Gastroesophageal sphincter (tissue), 4 donors: ENCODE results near the gene ARID5B. TPM values are rescaled to one million over a fixed set of nuclear protein-coding genes. Genes with fewer than 3 reads are reported as not detected.
A peak's percentile ranks its signal among the peaks of the same experiment; 100 is the strongest.

ENCODE experiments used
- ATAC-seq: fragments of 150-250 bp; one replicate; pipeline ENCODE4 v1.9.1; 2016; ENCODE audit warnings: mild to moderate bottlenecking, moderate library complexity
- H3K27ac ChIP-seq, 4 donors: fragments of 200-600 bp; sonication (generic) in 3 of 4; 1 replicate in 3 of 4; 2 replicates in 1 of 4; pipeline ENCODE4 v1.5.1; 2016 to 2019
- H3K27me3 ChIP-seq: fragments of 200-600 bp; sonication (generic); one replicate; pipeline ENCODE4 v1.5.1; 2019
- H3K36me3 ChIP-seq, 2 donors: fragments of 200-600 bp; sonication (generic); one replicate each; pipeline ENCODE4 v1.5.1; 2019; ENCODE audit warnings: control low read depth in 1 of 2
- H3K4me1 ChIP-seq, 3 donors: fragments of 200-600 bp; sonication (generic); 1 replicate in 2 of 3; 2 replicates in 1 of 3; pipeline ENCODE4 v1.5.1; 2016 to 2019; ENCODE audit warnings: control low read depth in 2 of 3
- H3K4me3 ChIP-seq, 2 donors: fragments of 200-600 bp; sonication (generic); one replicate each; pipeline ENCODE4 v1.5.1; 2019; ENCODE audit warnings: mild to moderate bottlenecking in 1 of 2, moderate library complexity in 1 of 2
- H3K9me3 ChIP-seq, 3 donors: fragments of 200-600 bp; sonication (generic); one replicate each; pipeline ENCODE4 v1.5.1; 2017 to 2019; ENCODE audit warnings: control low read depth in 2 of 3
- EP300 ChIP-seq: sonication (generic); formaldehyde crosslinking; IDR thresholded peaks from one replicate; pipeline ENCODE4 v1.6.1; 2017; ENCODE audit warnings: antibody characterized with exemption, mild to moderate bottlenecking
- POLR2A ChIP-seq, 2 donors: fragments of 450-650 bp; IDR thresholded peaks; one replicate each; pipeline ENCODE4 v1.6.1; 2017; ENCODE audit warnings: antibody characterized with exemption in 2 of 2, mild to moderate bottlenecking in 2 of 2, moderate library complexity in 1 of 2
- POLR2AphosphoS5 ChIP-seq: sonication (generic); formaldehyde crosslinking; IDR thresholded peaks from one replicate; pipeline ENCODE4 v1.6.1; 2017; ENCODE audit warnings: antibody characterized with exemption
- WGBS, 2 donors: methylation state at CpG; one replicate each; pipeline ENCODE4 v1.1.5; 2018; ENCODE audit warnings: low coverage in 1 of 2; 5-methylcytosine and 5-hydroxymethylcytosine counted together
- total RNA-seq, 4 donors: library from RNA; depleted of rRNA; stranded (reverse); fragments of >200 nt; gene quantifications; one replicate each; pipeline ENCODE4 v1.1.0, GENCODE V29; 2016
- TF ChIP-seq, protein P1 (sequence below), 4 experiments: fragments of 200-600 bp in 2 of 4; fragments of 450-650 bp in 2 of 4; sonication (generic) in 1 of 4; IDR thresholded peaks; one replicate each; pipeline ENCODE4 v1.5.1; 2017 to 2019; ENCODE audit warnings: antibody characterized with exemption in 4 of 4, mild to moderate bottlenecking in 2 of 4, moderate library complexity in 2 of 4

ARID5B gene
- total RNA-seq, 4 donors from 2014 or later, result 34.7 to 81.4 (median 62.5) TPM

DNA sequence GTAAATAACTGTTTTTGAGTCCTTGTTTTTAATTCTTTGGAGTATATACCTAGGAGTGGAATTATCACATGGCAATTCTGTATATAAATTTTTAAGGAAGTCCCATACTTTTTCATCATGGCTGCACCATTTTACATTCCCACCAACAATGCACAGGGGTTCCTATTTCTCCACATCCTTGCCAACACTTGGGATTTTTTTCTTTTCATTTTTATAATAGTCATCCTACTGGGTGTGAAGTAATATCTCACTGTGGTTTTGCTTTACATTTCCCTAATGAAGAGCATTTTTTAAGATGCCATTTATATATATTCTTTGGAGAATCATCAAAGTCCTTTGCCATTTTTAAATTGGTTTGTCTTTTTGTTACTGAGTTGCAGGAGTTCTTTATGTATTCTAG lies 89.7 kb downstream of the ARID5B start:
- TF ChIP-seq, protein P1, sequence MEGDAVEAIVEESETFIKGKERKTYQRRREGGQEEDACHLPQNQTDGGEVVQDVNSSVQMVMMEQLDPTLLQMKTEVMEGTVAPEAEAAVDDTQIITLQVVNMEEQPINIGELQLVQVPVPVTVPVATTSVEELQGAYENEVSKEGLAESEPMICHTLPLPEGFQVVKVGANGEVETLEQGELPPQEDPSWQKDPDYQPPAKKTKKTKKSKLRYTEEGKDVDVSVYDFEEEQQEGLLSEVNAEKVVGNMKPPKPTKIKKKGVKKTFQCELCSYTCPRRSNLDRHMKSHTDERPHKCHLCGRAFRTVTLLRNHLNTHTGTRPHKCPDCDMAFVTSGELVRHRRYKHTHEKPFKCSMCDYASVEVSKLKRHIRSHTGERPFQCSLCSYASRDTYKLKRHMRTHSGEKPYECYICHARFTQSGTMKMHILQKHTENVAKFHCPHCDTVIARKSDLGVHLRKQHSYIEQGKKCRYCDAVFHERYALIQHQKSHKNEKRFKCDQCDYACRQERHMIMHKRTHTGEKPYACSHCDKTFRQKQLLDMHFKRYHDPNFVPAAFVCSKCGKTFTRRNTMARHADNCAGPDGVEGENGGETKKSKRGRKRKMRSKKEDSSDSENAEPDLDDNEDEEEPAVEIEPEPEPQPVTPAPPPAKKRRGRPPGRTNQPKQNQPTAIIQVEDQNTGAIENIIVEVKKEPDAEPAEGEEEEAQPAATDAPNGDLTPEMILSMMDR (IDR thresholded peaks at IDR 0.05), result no peak
- no peak for TF ChIP-seq POLR2AphosphoS5
- no peak for TF ChIP-seq POLR2A (IDR thresholded peaks at IDR 0.05)
- no peak for TF ChIP-seq EP300
- H3K27ac ChIP-seq, result peak overlapping the region in 1 of 4 donors; percentile 76

DNA sequence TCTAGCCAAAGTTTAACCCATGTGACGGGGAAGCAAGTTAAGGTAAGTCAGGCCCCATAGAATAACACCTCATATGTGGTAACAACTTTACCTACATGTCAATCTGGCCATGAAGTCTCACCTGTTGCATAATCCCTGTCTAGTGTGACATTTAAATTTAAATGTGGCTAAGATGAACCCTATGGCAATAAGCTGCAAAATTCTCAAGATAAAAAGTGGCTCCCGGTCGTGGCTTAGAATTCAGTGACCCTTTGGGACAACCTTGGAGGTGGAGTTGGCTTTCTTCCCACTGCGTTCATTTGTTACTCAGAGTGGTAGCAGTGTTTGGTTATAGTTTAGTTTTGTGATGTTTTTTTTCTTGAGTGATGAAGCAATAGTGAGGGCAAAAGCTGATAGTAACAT lies 90.6 kb downstream of the ARID5B start:
- 33 to 43% methylated on average over 3 to 4 of the region's 4 CpGs for WGBS, 2 donors
- peak overlapping the region; percentile 75 to 84 (median 80) for H3K27ac ChIP-seq
- no peaks in the 10 kb centered on the region for H3K9me3 ChIP-seq
- peaks cover 14 to 68% (median 25%) of the 10 kb centered on the region in 3 donors for H3K4me1 ChIP-seq
- peak; percentile 27 for ATAC-seq
- no peaks in the 10 kb centered on the region for H3K36me3 ChIP-seq
- TF ChIP-seq POLR2AphosphoS5, result peak; percentile 21
- TF ChIP-seq POLR2A (IDR thresholded peaks at IDR 0.05), result no peak
- TF ChIP-seq, protein P1 (IDR thresholded peaks at IDR 0.05), result no peak
- TF ChIP-seq EP300, result no peak
- H3K27me3 ChIP-seq, result no peaks in the 10 kb centered on the region
- no peak overlapping the region for H3K4me3 ChIP-seq

More for the DNA sequence above, 89.7 kb downstream of the ARID5B start:
- no peaks in the 10 kb centered on the region for H3K27me3 ChIP-seq
- H3K4me1 ChIP-seq, result peaks cover 18 to 72% (median 29%) of the 10 kb centered on the region in 3 donors
- H3K4me3 ChIP-seq, result no peak overlapping the region
- H3K36me3 ChIP-seq, result no peaks in the 10 kb centered on the region
- H3K9me3 ChIP-seq, result no peaks in the 10 kb centered on the region
- ATAC-seq, result no peak

DNA sequence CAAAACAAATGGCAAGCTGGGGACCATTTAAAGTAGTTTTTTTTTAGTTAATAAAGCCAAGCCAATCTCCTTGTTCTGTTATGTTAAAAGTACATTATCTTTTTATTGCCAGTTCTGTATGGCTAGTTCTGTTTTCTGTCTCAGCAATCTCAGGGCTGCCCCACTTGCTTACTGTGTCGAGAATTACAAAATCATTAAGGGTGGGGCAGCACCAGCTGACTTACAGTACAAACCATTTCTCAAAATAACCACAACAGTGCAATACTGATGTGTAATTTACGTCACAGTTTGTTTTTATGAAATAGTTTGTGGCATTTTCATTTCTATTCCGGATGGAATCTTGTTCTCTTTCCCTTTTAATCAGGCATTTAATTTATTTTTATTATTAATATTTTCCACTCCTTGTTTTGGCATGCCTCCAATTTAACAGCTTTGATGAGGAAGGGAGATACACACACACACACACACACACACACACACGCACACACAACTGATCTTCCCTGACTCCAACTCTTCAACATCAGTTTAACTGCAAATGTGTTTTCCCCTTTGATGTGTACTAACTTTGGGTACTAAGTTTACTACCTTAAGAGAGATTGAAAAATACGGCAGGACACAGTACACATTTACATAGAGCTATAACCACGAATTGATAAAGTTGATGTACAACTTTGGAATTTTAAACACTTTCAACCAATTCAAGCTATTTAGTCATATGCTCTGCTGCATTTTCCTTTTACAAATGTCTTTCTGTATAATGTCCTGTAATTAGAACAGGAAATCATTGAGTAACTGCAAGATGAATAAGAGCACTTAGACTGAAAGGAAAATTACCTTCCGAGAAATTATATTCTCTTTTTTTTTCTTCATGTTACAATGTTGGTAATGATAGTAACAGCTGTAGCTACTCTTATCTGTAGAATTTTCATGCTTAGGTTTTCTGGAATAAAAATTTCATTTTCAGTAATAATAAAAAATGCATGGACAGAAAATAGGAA lies 91.5 kb downstream of the ARID5B start:
- peak overlapping the region; percentile 75 to 84 (median 80) for H3K27ac ChIP-seq
- WGBS, 2 donors, result 3 to 12% methylated on average over 7 of the region's 7 CpGs
- ATAC-seq, result peak; percentile 88
- H3K9me3 ChIP-seq, result no peaks in the 10 kb centered on the region
- TF ChIP-seq, protein P1 (IDR thresholded peaks at IDR 0.05), result no peak
- TF ChIP-seq POLR2AphosphoS5 (peak; percentile 95), POLR2A (IDR thresholded peaks at IDR 0.05) (no peak), EP300 (peak; percentile 60)
- H3K27me3 ChIP-seq, result no peaks in the 10 kb centered on the region
- H3K36me3 ChIP-seq, result no peaks in the 10 kb centered on the region
- peaks cover 9 to 58% (median 21%) of the 10 kb centered on the region in 3 donors for H3K4me1 ChIP-seq
- H3K4me3 ChIP-seq, result peak overlapping the region; percentile 4 to 11

DNA sequence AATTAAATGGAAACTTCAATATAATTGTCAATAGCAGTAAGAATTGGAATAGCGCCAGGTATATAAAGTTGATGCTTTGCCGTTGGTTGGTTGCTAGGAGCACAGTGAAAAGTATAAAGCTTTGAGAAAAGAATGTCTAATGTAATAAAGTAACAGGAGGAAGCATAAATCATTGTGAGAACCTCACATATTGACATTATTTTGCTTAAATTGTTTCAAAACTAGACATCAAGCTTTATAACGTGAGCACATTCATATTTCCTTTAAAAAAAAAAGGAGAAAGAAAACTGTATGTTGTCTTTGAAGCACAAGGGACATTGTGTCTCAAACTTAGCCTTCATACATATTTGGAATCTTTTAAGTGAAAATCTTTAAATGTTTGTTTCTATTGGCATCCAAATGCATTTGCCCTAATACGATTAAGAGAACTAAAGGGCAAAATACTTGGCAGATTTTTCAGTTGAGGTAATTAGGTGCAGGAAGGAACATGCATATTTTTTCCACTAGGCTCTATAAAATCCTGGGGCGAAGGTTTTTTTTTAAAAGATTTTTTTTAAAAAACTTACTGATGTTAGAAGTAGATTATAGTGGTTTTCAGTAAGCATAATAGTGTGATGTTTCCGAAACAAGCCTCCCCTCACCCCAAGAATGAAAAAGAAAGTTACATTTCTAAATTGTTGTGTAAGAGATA lies 92.4 kb downstream of the ARID5B start:
- Histone ChIP-seq H3K27ac (peak overlapping the region; percentile 75 to 84 (median 80)), H3K4me1 (peaks cover 9 to 50% (median 17%) of the 10 kb centered on the region in 3 donors), H3K36me3 (no peaks in the 10 kb centered on the region), H3K27me3 (no peaks in the 10 kb centered on the region), H3K4me3 (peak overlapping the region in 1 of 2 donors; percentile 4), H3K9me3 (no peaks in the 10 kb centered on the region)
- 25 to 35% methylated on average over 6 of the region's 6 CpGs for WGBS, 2 donors
- no peak for ATAC-seq
- no peak for TF ChIP-seq POLR2AphosphoS5
- TF ChIP-seq, protein P1 (IDR thresholded peaks at IDR 0.05), result peak in 2 of 4 experiments; percentile 5 to 38
